ENCODE data around the gene ITGB4.

DNA sequence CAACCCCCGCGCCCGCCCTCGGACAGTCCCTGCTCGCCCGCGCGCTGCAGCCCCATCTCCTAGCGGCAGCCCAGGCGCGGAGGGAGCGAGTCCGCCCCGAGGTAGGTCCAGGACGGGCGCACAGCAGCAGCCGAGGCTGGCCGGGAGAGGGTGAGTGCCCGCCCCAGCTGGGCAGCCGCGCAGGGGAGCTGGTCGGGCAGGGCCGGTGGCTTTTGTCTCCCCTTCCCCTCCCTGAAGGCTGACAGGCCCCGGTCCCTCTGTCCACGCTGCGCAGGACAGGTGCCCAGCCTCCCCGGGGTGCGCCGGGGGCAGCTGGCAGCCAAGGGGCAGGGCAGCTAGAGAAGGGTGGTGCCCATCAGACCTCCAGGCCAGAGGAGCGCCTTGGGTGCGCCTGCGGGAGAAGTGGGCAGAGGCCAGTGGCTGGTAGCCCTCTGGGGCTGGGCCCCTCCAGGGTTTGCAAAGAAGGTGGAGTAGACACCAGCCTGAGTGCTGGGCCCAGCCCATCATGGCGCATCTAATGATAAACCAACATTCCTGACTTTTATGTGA, 278 bp downstream of the ITGB4 start:
- TF ChIP-seq POLR2AphosphoS5 (IDR thresholded peaks at IDR 0.05; ENCODE audit: insufficient read depth, low read depth, low read length), result no peak
- TF ChIP-seq EZH2 (IDR thresholded peaks at IDR 0.05; ENCODE audit: borderline replicate concordance, low read depth, low read length, severe bottlenecking), result no peak
- no peak for TF ChIP-seq CTCF (IDR thresholded peaks at IDR 0.05; ENCODE audit: extremely low read depth in 1 of 2, insufficient read depth in 1 of 2, low read depth in 1 of 2, low read length in 2 of 2)
- TF ChIP-seq POLR2A (IDR thresholded peaks at IDR 0.05; ENCODE audit: low read depth, low read length), result no peak
- no peak for TF ChIP-seq MYC (IDR thresholded peaks at IDR 0.05; ENCODE audit: low read depth, low read length)
- TF ChIP-seq, protein P1, sequence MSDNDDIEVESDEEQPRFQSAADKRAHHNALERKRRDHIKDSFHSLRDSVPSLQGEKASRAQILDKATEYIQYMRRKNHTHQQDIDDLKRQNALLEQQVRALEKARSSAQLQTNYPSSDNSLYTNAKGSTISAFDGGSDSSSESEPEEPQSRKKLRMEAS (IDR thresholded peaks at IDR 0.05; ENCODE audit: insufficient read depth, insufficient read length), result no peak
